Middle frontal gyrus (tissue), 1 donor: ENCODE data around the gene CFI.

Source experiments
- DNase-seq: peaks from one replicate; pipeline ENCODE4 v3.0.0-alpha.2; 2015; ENCODE audit warnings: low spot score; ENCODE audit errors: extremely low spot score

Gene CFI

GRCh38 chr4:109733728-109734127, 68.1 kb downstream of the CFI start:
- no peak for DNase-seq

- no peak for DNase-seq
Observed at GRCh38 chr4:109730619-109731545, 70.9 kb downstream of the CFI start.

GRCh38 chr4:109729718-109730618, 71.8 kb downstream of the CFI start, which contains the start of gene PLA2G12A:
TSS of gene PLA2G12A (minus strand) at chr4:109730070. CDS start at chr4:109729809, 261 bp downstream.
- peak; percentile 27 for DNase-seq

GRCh38 chr4:109729117-109729717, 72.6 kb downstream of the CFI start:
- no peak for DNase-seq

DNA sequence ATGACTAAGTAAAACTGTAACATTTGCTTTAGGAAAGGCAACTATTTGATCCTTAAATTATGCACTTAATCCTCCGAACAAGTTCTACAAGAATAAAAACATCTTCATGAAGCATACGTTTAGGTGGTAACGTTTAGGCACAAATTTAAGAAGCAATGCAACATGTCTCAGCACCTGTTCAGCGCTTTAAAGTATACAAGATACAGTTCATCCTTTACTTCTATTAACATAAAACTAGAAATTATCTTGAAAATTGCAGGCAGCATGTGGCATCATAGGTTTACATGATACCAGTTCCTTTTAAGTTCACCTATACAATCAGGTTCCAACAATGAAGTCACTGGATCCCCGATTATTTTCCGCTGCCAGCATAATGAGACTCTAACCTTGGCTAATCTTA, 73.4 kb downstream of the CFI start:
- DNase-seq: no peak

- no peak for DNase-seq
Observed at GRCh38 chr4:109723110-109723509, 78.7 kb downstream of the CFI start.

GRCh38 chr4:109722357-109722756, 79.4 kb downstream of the CFI start:
- no peak for DNase-seq

DNA sequence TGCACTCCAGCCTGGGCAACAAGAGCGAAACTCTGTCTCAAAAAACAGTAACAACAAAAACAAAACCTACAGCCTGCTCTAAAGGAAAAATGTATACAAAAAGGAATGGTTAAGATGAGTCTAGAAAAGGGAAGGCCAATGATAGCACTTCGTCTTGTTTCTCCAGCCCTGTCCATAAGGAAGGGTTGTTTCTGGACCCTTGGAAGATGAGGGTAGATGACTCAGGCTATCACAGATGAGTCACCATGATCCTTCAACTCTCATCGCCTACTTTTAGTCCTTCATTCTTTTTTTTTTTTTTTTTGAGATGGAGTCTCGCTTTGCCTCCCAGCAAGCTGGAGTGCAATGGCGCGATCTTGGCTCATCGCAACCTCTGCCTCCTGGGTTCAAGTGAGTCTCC, 80.8 kb downstream of the CFI start:
- no peak for DNase-seq

GRCh38 chr4:109719604-109720003, 82.2 kb downstream of the CFI start:
- no peak for DNase-seq

GRCh38 chr4:109718759-109719158, 83.0 kb downstream of the CFI start:
- DNase-seq: no peak

GRCh38 chr4:109713500-109713899, 88.3 kb downstream of the CFI start:
- DNase-seq: no peak

GRCh38 chr4:109708990-109709389, 92.8 kb downstream of the CFI start:
- no peak for DNase-seq

GRCh38 chr4:109708435-109708834, 93.4 kb downstream of the CFI start:
- no peak for DNase-seq

DNA sequence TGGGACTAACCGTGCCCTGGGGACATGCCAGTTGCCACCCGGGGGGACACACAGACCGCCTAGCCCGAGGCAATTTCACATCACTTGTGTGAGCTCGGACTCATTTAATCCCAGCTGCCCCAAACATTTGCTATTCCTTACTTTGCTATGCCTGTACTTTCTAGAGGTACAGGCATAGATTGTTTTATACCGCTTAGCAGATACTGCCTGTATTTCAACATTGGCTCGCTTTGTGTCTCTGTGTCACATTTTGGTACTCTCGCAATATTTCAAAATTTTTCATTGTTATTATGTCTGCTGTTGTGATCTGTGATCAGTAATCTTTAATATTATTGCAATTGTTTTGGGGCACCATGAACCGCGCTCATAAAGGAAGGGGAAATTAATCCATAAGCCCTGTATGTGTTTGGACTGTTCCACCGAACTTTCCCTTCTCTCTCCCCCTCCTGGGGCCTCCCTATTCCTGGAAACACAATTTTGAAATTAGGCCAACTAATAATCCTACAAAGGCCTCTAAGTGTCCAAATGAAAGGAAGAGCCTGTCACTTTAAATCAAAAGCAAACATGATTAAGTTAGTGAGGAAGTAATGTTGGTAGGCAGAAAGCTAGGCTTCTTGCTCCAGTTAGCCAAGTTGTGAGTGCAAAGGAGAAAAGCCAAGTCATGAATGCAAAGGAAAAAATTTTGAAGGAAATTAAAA, 98.0 kb downstream of the CFI start:
- no peak for DNase-seq

- peak; percentile 29 for DNase-seq
Observed at GRCh38 chr4:109702950-109703663, 98.7 kb downstream of the CFI start, which contains the start of gene CASP6. TSS of gene CASP6 (minus strand) at chr4:109703445. CDS start at chr4:109703395, 50 bp downstream.

- DNase-seq: no peak
Observed at GRCh38 chr4:109701566-109702410, 100.0 kb downstream of the CFI start.

DNA sequence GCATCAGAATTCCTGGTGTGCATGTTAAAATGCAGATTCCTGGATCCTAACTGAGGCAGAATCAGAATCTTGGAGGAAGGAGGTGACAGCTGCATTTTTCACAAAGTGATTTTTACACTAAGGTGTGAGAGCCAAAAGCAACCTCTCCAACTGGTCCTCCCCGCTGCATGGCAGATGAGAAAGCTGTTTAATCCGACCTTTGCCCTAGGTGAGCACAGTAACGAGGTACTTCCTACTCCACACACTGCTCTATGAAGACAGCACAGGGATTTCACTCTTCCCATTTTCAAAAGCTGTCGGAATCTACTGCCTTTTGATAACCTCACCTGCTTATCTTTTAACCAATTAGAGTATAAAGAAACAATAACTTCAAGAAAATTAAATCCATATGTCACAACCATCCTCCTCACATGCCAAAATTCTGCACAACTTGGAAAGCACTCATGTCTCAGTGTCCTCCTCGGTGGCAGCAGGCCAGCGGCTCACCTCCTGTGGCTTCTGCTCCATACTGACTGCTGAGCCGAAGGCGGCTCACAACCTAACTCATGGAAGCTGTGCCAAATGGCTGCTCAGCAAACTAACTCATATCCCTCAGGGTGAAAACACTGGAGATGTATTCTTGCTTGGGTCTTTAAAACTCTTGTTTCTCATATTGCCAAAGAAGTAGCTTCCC, 102.1 kb downstream of the CFI start:
- no peak for DNase-seq

DNA sequence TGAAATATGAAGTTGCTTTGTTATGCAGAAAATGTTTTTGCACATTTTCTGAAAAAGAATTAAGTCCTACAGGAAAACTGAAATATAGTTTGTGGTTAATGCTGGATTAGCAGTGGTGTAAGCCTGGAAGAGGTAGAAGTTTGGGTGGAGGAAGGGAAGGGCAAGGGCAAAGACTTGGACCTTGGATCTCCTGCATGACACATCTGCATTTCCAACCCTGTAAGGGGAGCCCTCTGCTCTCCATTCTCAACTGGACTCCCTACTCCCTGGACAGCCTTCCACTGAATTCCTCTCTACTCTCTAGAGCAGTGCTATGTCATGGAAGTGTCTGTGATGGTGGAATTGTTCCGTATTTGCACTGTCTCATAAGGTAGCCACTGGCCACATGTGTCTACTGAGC, 103.1 kb downstream of the CFI start:
- DNase-seq: no peak

DNA sequence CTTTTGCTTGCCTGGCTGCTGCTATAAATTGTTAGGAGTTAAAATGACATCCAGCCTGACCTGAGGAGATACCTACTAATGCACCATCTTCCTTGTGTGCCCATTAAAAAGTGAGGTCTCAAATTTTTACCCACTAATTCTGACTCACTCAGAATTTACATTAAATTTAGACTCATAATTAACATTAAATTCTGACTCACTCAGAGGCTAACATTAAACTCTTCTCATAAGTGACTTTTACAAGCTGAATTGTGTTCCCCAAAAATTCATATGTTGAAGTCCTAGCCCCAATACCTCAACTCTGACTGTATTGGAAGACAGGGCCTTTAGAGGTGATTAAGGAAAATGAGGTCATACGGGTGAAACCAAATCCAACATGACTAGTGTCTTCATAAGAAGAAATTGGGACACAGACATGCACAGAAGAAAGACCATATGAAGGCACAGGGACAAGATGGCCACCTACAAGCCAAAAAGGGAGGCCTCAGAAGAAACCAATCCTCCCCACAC, 110.3 kb downstream of the CFI start:
- DNase-seq: no peak
